H1 (cell line): ENCODE results near the gene TMEM273. TPM values are rescaled to one million over a fixed set of nuclear protein-coding genes. Genes with fewer than 3 reads are reported as not detected.

Experiments used
- GTF2F1 ChIP-seq: IDR thresholded peaks from 2 replicates; pipeline ENCODE4 v1.6.1; 2012; ENCODE audit warnings: low read depth, low read length, improper control_type of control experiment, borderline replicate concordance
- polyA plus RNA-seq, 7 experiments: library from polyadenylated mRNA; depleted of rRNA in 3 of 7; stranded (reverse) in 5 of 7; unstranded in 2 of 7; fragments of >200 nt in 5 of 7; fragments of 200-250 nt in 2 of 7; gene quantifications; 1 replicate in 5 of 7; 2 replicates in 1 of 7; 4 replicates in 1 of 7; pipeline versions ENCODE4 v1.2.1 to v1.2.3, GENCODE V29; 2011 to 2013; ENCODE audit warnings: missing spikeins in 2 of 7, mixed read lengths in 2 of 7
- total RNA-seq: library from RNA; stranded (reverse); fragmentation: NEBNext Ultra II Directional; extraction: Animal tissue kit (Norgen Biotek cat#: 25700); gene quantifications from 2 replicates; pipeline ENCODE4 v1.2.1, GENCODE V29; 2021

TMEM273 gene
- total and polyA plus RNA-seq, 2 of the 8 experiments (the other 6 are each of a cell fraction or from before 2014, with no cell fraction given): not detected

DNA sequence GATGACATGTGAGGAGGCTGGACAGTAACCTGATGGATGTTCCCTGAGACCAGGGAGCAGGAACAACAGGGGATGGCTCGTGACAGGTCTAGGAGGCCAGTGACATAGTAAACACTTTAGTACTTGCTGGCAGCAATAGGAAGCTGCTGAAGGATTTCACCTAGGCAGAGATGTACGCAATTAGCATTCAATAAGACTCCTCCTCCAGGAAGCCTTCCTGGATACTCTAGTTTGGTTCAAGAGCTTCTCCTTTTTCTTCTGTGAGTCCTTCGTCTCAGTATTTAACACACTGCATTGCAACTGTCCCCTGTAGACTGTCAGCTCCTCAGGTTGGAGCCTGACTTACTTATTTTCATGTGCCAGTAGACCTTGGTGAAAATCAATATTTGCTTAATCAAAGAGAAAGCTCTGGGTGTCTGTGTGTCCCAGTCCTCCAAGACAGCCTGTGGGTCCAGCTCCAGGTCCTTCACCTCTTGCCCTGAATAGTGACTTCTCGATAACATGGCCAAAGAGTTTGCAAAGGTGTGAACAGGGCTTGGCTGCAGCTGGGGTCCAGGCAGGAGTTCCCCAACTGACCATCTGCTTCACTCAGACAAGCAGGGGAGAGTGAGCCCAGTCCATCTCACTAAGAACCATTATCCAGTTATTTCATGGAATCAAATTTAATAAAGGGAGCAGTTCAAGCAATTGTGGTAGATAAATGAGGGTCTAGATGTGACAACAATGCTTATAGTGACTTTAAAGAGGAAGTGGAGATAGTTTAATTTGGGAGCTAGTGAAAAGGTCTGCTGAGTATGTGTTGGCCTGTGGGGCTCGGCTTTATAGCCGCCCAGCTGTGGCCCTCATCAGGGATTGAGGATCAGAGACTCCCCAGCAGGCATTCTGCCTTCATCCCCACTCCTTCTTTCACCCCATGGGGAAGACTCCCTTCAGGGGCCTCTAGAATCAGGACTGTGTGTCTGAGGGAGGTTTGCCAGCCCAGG is 9.4 kb downstream of the TMEM273 start (continued):
- TF ChIP-seq GTF2F1: no peak
